ENCODE measurements around the gene CASZ1. TPM values are rescaled to one million over a fixed set of nuclear protein-coding genes. Genes with fewer than 3 reads are reported as not detected.

The CASZ1 gene
- total RNA-seq, 2 donors from 2014 or later: 13.5 to 17.8 TPM

GRCh38 chr1:10765734-10766478 lies 30.5 kb downstream of the CASZ1 start:
- Mint-ChIP-seq H3K9me3 (no peaks in the 10 kb centered on the region), H3K4me3 (no peak overlapping the region), H3K27me3 (no peaks in the 10 kb centered on the region), H3K4me1 (ENCODE audit: low read depth in 2 of 2) (no peaks in the 10 kb centered on the region), H3K36me3 (no peaks in the 10 kb centered on the region), H3K27ac (no peak overlapping the region)
- DNase-seq (ENCODE audit: low spot score) (no peak), ATAC-seq (no peak)

- H3K27me3 Mint-ChIP-seq: no peaks in the 10 kb centered on the region
- H3K4me1 Mint-ChIP-seq (ENCODE audit: low read depth in 2 of 2): no peaks in the 10 kb centered on the region
- H3K36me3 Mint-ChIP-seq: no peaks in the 10 kb centered on the region
- no peak overlapping the region for H3K4me3 Mint-ChIP-seq
- H3K27ac Mint-ChIP-seq: no peak overlapping the region
- no peak for ATAC-seq
- no peak for DNase-seq (ENCODE audit: low spot score)
- H3K9me3 Mint-ChIP-seq: no peaks in the 10 kb centered on the region
Measured at GRCh38 chr1:10765304-10765703, 31.1 kb downstream of the CASZ1 start.

- no peaks in the 10 kb centered on the region for H3K9me3 Mint-ChIP-seq
- no peak overlapping the region for H3K27ac Mint-ChIP-seq
- H3K27me3 Mint-ChIP-seq: no peaks in the 10 kb centered on the region
- ATAC-seq (no peak), DNase-seq (ENCODE audit: low spot score) (no peak)
- H3K36me3 Mint-ChIP-seq: no peaks in the 10 kb centered on the region
- no peak overlapping the region for H3K4me3 Mint-ChIP-seq
- no peaks in the 10 kb centered on the region for H3K4me1 Mint-ChIP-seq (ENCODE audit: low read depth in 2 of 2)
Measured at GRCh38 chr1:10764296-10764798, 32.1 kb downstream of the CASZ1 start.

- Mint-ChIP-seq H3K27me3 (no peaks in the 10 kb centered on the region), H3K27ac (no peak overlapping the region), H3K36me3 (no peaks in the 10 kb centered on the region), H3K9me3 (no peaks in the 10 kb centered on the region), H3K4me3 (no peak overlapping the region), H3K4me1 (ENCODE audit: low read depth in 2 of 2) (no peaks in the 10 kb centered on the region)
- ATAC-seq: peak in 1 of 2 donors; percentile 13
- no peak for DNase-seq (ENCODE audit: low spot score)
Measured at GRCh38 chr1:10762875-10763274, 33.6 kb downstream of the CASZ1 start.

GRCh38 chr1:10762153-10762523 lies 34.3 kb downstream of the CASZ1 start:
- Mint-ChIP-seq H3K27me3 (no peaks in the 10 kb centered on the region), H3K9me3 (no peaks in the 10 kb centered on the region), H3K27ac (no peak overlapping the region), H3K4me1 (ENCODE audit: low read depth in 2 of 2) (no peaks in the 10 kb centered on the region), H3K36me3 (no peaks in the 10 kb centered on the region), H3K4me3 (no peak overlapping the region)
- no peak for ATAC-seq
- no peak for DNase-seq (ENCODE audit: low spot score)

- Mint-ChIP-seq H3K4me3 (no peak overlapping the region), H3K9me3 (no peaks in the 10 kb centered on the region), H3K27ac (no peak overlapping the region), H3K36me3 (no peaks in the 10 kb centered on the region), H3K4me1 (ENCODE audit: low read depth in 2 of 2) (no peaks in the 10 kb centered on the region), H3K27me3 (no peaks in the 10 kb centered on the region)
- DNase-seq (ENCODE audit: low spot score): no peak
- no peak for ATAC-seq
Measured at GRCh38 chr1:10761503-10762152, 34.8 kb downstream of the CASZ1 start.

GRCh38 chr1:10760566-10761502 lies 35.6 kb downstream of the CASZ1 start:
- no peaks in the 10 kb centered on the region for H3K27me3 Mint-ChIP-seq
- H3K4me3 Mint-ChIP-seq: no peak overlapping the region
- H3K27ac Mint-ChIP-seq: no peak overlapping the region
- no peaks in the 10 kb centered on the region for H3K36me3 Mint-ChIP-seq
- DNase-seq (ENCODE audit: low spot score) (no peak), ATAC-seq (no peak)
- H3K9me3 Mint-ChIP-seq: no peaks in the 10 kb centered on the region
- no peaks in the 10 kb centered on the region for H3K4me1 Mint-ChIP-seq (ENCODE audit: low read depth in 2 of 2)

- no peak overlapping the region for H3K4me3 Mint-ChIP-seq
- ATAC-seq (no peak), DNase-seq (ENCODE audit: low spot score) (no peak)
- no peaks in the 10 kb centered on the region for H3K27me3 Mint-ChIP-seq
- H3K27ac Mint-ChIP-seq: no peak overlapping the region
- H3K36me3 Mint-ChIP-seq: no peaks in the 10 kb centered on the region
- H3K9me3 Mint-ChIP-seq: no peaks in the 10 kb centered on the region
- no peaks in the 10 kb centered on the region for H3K4me1 Mint-ChIP-seq (ENCODE audit: low read depth in 2 of 2)
Measured at GRCh38 chr1:10759413-10760200, 36.8 kb downstream of the CASZ1 start.

- no peaks in the 10 kb centered on the region for H3K9me3 Mint-ChIP-seq
- H3K4me3 Mint-ChIP-seq: no peak overlapping the region
- peaks cover 5 to 7% of the 10 kb centered on the region in 2 donors for H3K27me3 Mint-ChIP-seq
- DNase-seq (ENCODE audit: low spot score) (no peak), ATAC-seq (no peak)
- H3K4me1 Mint-ChIP-seq (ENCODE audit: low read depth in 2 of 2): no peaks in the 10 kb centered on the region
- no peak overlapping the region for H3K27ac Mint-ChIP-seq
- no peaks in the 10 kb centered on the region for H3K36me3 Mint-ChIP-seq
Measured at GRCh38 chr1:10756842-10757241, 39.6 kb downstream of the CASZ1 start.

- Mint-ChIP-seq H3K4me1 (ENCODE audit: low read depth in 2 of 2) (no peaks in the 10 kb centered on the region), H3K4me3 (no peak overlapping the region), H3K9me3 (no peaks in the 10 kb centered on the region), H3K27me3 (peaks cover 5 to 7% of the 10 kb centered on the region in 2 donors), H3K36me3 (no peaks in the 10 kb centered on the region), H3K27ac (no peak overlapping the region)
- ATAC-seq: peak; percentile 71 to 85
- DNase-seq (ENCODE audit: low spot score): no peak
Measured at GRCh38 chr1:10755970-10756521, 40.4 kb downstream of the CASZ1 start.

GRCh38 chr1:10754568-10755329 lies 41.7 kb downstream of the CASZ1 start:
- no peak for DNase-seq (ENCODE audit: low spot score)
- no peaks in the 10 kb centered on the region for H3K36me3 Mint-ChIP-seq
- no peaks in the 10 kb centered on the region for H3K4me1 Mint-ChIP-seq (ENCODE audit: low read depth in 2 of 2)
- H3K9me3 Mint-ChIP-seq: no peaks in the 10 kb centered on the region
- H3K4me3 Mint-ChIP-seq: no peak overlapping the region
- H3K27ac Mint-ChIP-seq: no peak overlapping the region
- ATAC-seq: no peak
- peaks cover 5 to 7% of the 10 kb centered on the region in 2 donors for H3K27me3 Mint-ChIP-seq

GRCh38 chr1:10753299-10753698 lies 43.1 kb downstream of the CASZ1 start:
- no peak for DNase-seq (ENCODE audit: low spot score)
- no peak overlapping the region for H3K4me3 Mint-ChIP-seq
- ATAC-seq: no peak
- H3K36me3 Mint-ChIP-seq: no peaks in the 10 kb centered on the region
- H3K27ac Mint-ChIP-seq: no peak overlapping the region
- H3K27me3 Mint-ChIP-seq: peaks cover 5 to 7% of the 10 kb centered on the region in 2 donors
- H3K9me3 Mint-ChIP-seq: no peaks in the 10 kb centered on the region
- no peaks in the 10 kb centered on the region for H3K4me1 Mint-ChIP-seq (ENCODE audit: low read depth in 2 of 2)
